HCEC 1CT (cell line): ENCODE data around the gene EBI3.
"Not testable (repeated sequence)": the region's sequence is repeated elsewhere in the genome, so short reads cannot be mapped to it uniquely, and the experiment has no call there.

Experiments used
- DNase-seq: peaks from one replicate; pipeline ENCODE4 v3.0.0-alpha.2; 2017

The EBI3 gene

DNA sequence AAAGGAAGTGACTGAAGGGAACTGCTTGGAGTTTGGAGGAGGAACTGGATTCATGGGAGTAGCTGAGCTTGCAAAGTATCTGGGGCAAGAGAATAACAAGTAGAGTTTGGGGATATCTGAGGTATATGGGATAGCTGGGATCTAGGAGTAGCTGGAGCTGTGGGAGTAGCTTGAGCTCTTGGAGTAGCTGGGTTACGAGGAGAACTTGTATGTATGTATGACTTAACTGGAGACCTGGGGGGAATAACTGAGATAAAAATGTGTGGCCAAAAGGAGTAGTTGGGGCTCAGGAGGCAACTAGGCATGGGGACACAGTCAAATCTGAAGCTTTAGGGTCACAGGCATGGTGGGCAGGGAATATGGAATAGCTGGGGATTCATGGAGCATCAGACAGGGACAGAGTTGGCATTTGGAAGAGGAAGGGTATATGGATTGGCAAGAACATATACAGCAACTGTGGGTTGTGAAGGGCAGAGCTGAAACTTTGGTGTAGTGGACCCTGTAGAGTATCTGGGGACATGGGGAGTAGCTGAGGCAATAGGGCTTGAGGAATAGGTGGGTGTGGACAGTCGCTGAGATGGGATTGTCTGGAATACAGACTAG is 28.3 kb upstream of the EBI3 start:
- DNase-seq, result no peak

DNA sequence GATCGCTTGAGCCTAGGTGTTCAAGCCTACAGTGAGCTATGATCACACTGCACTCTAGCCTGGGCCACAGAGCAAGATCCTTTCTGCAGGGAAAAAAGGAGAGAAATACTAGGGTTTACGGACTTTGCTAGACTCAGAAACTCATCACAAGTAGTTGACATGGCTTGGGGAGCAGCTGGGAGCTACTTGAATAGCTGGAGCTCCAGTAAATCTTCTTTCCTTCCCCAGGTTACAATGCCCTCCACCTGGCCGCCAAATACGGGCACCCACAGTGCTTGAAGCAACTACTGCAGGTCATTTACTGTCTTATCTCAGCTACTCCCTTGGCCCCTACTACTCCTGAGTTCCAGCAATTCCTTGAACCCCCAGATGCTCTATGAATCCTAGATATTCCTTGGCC is 27.5 kb upstream of the EBI3 start:
- no peak for DNase-seq

DNA sequence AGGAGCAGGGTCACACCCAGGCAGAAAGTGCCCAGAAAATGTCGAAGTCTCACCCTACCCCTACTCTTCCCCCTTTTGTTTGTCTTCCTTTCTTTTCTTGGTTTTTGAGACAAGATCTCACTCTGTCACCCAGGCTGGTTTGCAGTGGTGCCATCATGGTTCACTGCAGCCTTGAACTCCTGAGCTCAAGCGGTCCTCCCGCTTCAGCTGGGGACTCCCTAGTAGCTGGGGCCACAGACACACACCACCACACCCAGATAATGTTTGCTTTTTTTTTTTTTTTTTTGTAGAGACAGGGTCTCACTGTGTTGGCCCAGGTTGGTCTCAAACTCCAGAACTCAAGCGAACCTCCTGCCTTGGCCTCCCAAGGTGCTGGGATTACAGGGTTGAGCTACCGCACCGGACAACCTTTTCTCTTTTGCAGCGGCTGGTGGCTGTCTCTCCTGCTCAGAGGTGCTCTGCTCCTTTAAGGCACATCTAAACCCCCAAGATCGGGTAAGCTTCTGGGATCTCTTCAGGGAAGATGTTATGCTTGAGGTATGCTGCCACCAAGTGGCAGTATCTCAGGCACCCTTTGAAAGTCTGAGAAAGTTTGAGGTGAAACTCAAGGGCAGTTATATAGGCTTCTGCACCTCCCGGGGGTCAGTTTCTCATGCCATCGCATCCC is 22.4 kb upstream of the EBI3 start:
- peak; percentile 67 for DNase-seq

DNA sequence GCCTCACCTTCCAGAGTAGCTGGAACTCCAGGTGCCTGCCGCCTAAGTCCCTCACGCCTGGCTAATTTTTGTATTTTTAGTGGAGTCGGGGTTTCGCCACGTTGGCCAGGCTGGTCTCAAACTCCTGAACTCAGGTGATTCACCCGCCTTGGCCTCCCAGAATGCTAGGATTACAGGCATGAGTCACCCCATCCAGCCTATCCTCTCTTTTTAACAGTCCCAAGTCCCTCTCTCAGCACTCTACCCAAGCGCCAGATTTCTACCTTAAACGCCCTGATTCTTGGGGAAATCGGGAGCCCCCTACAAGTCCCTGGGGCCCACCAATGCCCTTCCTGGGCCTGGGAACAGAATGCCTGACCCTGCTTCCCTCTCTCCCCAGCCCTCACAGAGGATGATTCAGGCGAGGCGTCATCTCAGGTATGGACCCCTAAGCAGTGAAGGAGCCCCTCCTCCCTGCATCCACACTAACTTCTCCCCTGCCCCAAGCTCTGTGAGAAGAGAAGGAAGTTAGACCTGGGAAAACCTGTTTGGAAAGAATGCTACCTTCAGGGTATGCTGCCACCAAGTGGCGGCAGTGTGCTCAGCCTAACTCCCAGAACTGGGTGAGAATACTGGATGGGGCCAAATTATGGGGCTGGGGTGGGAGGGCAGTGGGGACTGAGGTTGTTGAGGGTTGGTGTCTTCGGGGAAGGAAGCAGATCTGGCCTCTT is 20.8 kb upstream of the EBI3 start:
- DNase-seq, result peak; percentile 50

DNA sequence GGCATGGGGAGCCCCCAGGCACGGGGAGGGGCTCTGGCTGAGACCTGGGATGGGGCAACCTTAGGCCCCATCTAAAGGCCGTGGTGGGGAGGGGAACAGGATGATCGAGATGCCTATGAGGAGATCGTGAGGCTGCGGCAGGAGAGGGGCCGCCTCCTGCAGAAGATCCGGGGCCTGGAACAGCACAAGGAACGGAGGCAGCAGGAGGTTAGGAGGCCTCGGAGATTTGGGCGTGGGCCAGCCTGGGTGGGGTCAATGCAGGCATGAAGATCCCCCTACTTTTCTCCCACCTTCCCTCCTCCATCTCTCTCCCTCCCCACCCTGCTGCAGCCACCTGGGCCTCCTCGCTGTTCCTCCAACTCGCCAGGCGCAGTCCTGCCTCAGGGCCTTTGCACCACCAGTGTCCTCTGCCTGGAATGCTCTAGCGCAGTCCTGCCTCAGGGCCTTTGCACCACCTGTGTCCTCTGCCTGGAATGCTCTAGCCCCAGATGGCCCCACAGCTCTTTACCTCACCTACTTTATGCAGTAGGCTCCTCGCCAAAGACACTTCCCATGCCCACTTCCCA is 19.1 kb upstream of the EBI3 start:
- no peak for DNase-seq

DNA sequence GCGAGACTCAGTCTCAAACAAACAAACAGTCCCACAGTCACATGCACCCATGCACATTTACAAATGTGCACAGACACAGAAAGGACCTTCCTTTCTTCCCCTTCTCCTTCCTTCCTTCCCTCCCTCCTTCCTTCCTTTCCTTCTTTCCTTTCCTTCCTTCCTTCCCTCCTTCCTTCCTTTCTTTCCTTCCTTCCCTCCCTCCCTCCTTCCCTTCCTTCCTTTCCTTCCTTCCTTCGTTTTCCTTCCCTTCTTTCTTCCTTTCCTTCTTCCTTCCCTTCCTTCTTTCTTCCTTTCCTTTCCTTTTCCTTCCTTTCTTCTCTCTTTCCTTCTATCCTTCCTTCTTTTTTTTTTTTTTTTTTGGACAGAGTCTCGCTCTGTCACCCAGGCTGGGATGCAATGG is 16.2 kb upstream of the EBI3 start:
- DNase-seq, result no peak

DNA sequence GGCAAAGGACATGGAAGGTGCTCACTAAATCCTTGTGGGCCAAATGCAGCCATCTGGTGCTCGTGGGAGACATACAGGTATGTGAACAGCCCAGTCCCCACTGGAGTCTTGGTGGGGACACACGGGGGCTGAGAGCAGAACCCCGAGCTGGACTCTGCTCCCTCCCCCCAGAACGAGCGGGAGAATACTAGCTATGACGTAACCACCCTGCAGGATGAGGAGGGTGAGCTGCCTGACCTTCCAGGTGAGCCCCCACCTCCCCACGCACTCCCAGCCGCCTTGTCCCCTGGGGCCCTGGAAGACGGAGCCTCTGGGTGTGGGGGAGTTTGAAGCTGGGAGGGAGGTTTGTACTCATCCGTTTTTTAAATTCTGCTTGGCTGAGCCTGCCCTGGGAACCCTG is 13.5 kb upstream of the EBI3 start:
- no peak for DNase-seq

DNA sequence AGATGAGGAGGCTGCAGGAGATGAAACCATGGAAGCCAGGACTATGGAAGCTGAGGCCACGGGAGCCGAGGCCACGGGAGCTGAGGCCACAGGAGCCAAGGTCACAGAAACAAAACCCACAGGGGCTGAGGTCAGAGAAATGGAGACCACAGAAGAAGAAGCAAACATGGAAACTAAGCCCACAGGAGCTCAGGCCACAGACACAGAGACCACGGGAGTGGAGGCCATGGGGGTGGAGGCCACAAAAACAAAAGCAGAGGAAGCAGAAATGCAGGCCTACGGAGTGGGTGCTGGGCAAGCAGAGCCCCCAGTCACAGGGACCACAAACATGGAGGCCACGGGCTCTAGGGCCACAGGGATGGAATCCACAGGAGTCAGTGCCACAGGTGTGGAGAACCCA is 12.5 kb upstream of the EBI3 start:
- DNase-seq, result no peak

DNA sequence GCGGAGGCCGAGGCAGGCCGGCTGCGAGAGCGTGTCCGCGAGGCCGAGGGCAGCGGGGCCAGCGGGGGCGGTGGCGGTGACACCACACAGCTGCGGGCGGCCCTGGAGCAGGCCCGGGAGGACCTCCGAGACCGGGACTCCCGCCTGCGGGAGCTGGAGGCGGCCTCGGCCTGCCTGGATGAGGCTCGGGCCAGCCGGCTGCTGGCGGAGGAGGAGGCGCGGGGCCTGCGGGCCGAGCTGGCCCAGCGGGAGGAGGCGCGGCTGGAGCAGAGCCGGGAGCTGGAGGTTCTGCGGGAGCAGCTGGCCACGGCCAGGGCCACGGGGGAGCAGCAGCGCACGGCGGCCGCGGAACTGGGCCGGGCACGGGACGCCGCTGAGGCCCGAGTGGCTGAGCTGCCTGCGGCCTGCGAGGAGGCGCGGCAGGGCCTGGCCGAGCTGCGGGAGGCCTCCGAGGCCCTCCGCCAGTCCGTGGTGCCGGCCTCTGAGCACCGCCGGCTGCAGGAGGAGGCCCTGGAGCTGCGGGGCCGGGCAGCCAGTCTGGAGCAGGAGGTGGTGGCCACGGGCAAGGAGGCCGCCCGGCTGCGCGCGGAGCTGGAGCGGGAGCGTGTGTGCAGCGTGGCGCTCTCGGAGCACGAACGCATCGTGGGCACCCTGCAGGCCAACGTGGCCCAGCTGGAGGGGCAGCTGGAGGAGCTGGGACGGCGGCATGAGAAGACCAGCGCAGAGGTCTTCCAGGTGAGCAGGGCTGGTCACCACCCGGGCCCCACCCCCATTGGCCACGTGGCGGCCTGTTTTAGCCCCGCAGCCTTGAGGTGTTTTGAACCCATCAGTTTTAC is 11.7 kb upstream of the EBI3 start:
- DNase-seq, result no peak

DNA sequence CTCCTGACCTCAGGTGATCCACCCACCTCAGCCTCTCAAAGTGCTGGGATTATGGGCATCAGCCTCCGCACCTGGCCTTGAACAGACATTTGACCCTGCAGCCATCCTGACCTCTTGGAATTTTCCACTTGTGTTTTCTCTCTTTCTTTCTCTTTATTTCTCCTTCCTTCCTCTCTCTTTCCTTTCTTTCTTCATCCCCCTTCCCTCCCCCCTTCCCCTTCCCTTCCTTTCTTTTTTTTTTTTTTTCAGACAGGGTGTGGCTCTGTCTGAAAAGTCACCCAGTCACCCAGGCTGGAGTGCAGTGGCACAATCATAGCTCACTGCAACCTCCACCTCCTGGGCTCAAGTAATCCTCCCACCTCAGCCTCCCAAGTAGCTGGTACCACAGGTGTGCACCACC is 10.8 kb upstream of the EBI3 start:
- not testable (repeated sequence) for DNase-seq

DNA sequence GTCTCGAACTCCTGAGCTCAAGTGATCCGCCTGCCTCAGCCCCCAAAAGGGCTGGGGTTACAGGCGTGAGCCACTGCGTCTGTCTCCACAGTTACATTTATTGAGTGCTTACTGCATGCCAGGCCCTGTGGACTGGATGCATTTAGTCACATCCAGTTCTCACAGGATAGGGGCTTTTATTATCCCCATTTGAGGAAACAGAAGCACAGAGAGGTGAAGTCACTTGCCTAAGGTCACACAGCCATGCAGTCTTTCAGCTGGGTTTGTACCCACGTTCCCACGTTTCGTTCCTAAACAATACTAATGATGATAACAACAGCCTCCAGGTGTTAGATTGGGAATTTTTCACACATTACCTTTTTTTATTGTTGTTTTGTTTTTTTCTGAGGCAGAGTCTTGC is 9.1 kb upstream of the EBI3 start:
- no peak for DNase-seq

DNA sequence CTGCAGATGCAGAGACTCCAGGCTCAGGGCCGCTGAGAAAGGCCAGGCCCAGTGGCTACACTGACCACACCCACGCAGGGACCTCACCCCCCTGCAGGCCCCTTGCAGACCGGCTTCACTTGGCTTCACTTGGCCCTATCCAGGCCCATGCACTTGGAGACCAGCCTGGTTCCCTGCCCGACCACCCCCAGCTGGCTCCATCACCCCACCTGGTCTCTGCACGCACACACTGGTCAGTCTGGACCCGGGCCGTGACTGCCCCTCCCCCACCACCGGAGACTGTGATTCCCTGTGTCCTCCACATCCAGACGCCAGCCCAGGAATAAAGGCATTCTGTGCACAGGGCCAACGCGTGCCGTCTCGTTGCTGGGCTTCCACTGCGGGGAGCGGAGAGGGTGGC is 4.9 kb upstream of the EBI3 start:
- no peak for DNase-seq

DNA sequence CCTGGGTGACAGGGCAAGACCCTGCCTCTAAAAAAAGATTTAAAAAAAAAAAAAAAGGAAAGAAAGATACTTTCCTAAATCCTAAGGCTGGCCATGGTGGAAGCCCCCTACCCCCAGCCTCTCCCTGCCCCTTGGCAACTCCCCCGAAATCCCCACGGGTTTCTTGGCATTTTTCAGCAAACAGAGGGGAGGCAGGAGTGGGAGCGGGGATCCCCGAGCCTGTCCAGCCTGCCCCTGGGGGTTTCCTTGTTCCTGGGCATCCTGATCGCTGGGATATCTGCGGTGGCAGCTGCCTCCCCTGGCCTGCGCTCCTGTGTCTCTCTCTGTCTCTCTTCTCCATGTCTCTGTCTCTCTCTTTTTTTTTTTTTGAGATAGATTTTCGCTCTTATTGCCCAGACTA is 3.4 kb upstream of the EBI3 start:
- no peak for DNase-seq

DNA sequence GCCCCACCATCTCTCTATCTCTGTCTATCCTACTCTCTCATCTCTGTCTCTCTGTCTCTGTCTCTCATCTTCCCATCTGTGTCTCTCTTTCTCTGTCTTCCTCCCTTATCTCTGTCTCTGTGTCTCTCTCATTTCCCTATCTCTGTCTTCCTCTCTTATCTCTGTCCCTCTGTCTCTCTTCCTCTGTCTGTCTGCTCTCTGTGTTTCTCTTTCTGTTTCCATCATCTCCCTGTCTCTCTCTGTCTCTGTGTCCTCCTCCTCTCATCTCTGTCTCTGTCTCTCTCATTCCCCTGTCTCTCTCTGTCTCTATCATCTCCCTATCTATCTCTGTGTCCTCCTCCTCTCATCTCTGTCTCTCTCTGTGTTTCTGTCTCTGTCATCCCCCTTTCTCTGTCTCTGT is 1.6 kb upstream of the EBI3 start:
- no peak for DNase-seq

DNA sequence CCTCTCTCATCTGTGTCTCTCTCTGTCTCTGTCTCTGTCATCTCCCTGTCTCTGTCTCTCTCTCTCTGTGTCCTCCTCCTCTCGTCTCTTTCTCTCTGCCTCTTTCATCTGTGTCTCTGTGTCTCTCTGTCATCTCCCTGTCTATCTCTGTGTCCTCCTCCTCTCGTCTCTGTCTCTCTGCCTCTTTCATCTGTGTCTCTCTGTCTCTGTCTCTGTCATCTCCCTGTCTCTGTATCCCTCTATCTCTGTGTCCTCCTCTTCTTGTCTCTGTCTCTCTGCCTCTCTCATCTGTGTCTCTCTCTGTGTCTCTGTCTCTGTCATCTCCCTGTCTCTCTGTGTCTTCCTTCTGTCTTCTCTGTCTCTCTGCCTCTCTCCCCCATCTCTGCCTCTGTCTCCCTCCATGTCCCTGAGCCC is 551 bp upstream of the EBI3 start:
- DNase-seq, result no peak

DNA sequence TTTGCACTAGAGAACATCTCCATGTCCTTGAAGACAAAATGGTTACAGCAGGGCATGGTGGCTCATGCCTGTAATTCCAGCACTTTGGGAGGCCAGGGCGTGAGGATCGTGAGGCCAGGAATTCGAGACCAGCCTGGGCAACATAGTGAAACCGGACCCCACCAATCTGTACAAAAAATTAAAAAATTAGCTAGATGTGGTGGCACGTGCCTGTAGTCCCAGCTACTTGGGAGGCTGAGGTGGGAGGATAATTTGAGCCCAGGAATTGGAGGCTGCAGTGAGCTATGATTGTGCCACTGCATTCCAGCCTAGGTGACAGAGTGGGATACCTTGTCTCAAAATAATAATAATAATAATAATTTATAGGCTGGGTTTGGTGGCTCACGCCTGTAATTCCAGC is 914 bp downstream of the EBI3 start:
- DNase-seq, result not testable (repeated sequence)

DNA sequence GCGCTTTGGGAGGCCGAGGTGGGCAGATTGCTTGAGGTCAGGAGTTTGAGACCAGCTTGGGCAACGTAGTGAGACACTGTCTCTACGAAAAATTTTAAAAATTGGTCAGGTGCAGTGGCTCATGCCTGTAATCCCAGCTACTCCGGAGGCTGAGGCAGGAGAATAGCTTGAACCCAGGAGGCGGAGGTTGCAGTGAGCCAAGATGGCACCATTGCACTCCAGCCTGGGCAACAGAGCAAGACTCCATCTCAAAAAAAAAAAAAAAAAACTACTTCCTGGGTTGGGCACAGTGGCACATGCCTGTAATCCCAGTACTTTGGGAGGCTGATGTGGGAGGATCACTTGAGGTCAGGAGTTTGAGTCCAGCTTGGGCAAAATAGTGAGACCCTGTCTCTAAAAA is 2.2 kb downstream of the EBI3 start:
- not testable (repeated sequence) for DNase-seq

DNA sequence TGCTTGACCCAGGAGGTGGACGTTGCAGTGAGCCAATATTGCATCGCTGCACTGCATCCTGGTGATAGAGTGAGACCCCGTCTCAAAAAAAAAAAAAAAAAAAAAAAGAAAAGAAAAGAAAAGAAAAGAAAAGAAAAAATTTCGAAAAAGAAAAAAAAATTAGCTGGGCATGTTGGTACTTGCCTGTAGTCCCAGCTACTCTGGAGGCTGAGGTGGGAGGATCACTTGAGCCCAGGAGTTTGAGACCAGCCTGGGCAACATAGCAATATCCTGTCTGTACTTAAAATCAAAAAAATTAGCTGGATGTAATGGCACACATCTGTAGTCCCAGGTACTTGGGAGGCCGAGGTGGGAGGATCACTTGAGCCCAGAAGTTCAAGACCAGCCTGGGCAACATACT is 2.8 kb downstream of the EBI3 start:
- DNase-seq, result not testable (repeated sequence)

DNA sequence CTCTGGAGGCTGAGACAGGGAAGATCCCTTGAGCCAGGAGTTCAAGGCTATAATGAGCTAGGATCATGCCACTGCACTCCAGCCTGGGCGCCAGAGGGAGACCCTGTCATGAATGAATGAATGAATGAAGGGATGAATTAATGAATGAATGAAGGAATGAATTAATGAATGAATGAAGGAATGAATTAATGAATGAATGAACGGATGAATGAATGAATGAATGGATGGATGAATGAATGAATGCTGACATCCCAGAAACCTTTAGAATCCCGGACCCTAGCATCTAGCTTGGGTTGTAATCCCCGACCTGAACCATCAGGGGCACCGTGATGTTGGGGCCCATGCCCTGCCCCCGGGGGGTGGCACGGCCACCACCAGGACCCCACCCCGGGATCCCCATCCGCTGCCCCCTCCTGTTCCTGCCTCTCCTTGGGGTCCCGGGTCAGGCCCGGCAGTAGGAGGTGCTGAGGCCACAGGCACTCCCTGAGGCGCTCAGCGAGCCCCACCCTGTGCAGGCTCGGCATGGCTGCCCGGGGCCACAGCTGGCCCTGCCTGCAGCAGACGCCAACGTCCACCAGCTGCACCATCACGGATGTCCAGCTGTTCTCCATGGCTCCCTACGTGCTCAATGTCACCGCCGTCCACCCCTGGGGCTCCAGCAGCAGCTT is 3.4 kb downstream of the EBI3 start:
- no peak for DNase-seq

DNA sequence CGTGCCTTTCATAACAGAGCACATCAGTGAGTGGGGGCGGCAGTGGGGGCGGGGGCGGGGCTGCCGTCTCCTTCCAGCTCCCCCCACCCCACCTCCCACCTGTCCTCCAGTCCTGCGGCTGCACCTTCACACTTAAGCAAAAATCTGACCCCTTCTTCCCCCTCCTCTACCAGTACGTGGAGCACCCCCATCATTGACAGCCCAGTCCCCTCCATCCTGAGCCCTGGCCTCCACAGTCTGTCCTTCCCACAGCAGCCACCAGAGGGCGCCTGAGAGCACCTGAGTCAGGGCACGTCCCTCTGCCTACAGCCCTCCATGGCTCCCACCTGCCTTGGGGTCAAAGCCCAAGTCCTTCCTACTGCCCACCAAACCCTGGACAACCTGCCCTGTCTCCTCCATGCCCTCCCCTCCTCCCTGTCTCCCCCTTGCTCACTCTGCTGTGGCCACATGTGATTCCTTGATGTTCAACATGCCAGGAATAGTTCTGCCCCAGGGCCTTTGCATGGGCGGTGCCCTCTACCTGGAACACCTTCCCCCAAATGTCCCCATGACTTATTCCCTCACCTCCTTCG is 4.0 kb downstream of the EBI3 start:
- no peak for DNase-seq

DNA sequence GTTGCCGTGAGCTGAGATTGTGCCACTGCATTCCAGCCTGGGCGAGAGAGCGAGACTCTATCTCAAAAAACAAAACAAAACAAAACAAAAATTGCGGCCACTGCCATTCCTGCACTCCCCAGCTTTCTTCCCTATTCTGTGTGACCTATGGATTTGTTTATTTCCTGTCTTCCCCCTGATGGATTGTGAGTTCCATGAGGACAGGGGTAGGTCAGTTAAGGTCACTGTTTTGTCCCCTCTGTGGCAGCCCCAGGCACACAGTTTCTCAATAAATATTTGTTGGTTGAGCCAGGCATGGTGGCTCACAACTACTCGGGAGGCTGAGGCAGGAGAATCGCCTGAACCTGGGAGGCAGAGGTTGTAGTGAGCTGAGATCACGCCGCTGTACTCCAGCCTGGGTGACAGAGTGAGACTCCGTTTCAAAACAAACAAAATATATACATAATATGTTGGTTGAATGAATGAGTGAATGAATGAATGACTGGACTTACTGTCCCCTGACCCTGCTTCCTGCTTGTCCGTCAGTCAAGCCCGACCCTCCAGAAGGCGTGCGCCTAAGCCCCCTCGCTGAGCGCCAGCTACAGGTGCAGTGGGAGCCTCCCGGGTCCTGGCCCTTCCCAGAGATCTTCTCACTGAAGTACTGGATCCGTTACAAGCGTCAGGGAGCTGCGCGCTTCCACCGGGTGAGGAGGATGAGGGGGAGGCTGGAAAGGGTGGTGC is 5.0 kb downstream of the EBI3 start:
- DNase-seq, result no peak

DNA sequence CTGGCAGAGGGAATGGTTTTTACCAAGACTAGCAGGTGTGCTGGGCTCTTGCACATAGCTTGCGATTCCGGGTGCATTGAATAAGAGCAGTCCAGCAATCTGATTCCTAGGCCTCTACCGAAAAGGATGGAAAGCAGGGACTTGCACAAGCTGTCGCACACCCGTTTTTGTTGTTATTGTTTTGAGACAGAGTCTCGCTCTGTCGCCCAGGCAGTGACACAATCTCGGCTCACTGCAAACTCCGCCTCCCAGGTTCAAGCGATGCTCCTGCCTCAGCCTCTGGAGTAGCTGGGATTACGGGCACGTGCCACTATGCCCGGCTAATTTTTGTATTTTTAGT is 5.5 kb downstream of the EBI3 start:
- no peak for DNase-seq
